ENCODE data around the gene GH2. TPM values are rescaled to one million over a fixed set of nuclear protein-coding genes. Genes with fewer than 3 reads are reported as not detected.
"Not testable (repeated sequence)": the region's sequence is repeated elsewhere in the genome, so short reads cannot be mapped to it uniquely, and the experiment has no call there.

Gene GH2
- polyA plus RNA-seq, 1 donor from 2014 or later: not detected

DNA sequence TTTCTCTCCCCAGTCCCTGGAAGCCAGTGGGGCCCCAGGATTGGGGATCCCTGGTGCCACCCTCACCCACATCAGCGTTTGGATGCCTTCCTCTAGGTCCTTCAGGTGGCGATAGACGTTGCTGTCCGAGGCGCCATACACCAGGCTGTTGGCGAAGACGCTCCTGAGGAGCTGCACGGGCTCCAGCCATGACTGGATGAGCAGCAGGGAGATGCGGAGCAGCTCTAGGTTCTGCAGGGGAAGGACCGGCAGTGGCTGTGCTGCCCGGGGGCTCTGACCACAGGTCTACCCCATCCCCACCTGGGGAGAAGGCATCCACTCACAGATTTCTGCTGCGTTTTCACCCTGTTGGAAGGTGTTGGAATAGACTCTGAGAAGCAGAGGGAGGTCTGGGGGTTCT lies 1.0 kb downstream of the GH2 start:
- Histone ChIP-seq H3F3A (ENCODE audit: insufficient read depth, low read length, poor library complexity, severe bottlenecking) (no peaks in the 10 kb centered on the region), H3K4me3 (ENCODE audit: low read length) (no peak overlapping the region), H3K4me2 (ENCODE audit: low read length) (no peak overlapping the region), H3K36me3 (ENCODE audit: insufficient read depth, low read length) (no peaks in the 10 kb centered on the region), H3K27me3 (ENCODE audit: insufficient read depth, low read depth, low read length) (no peaks in the 10 kb centered on the region), H3K9me2 (ENCODE audit: insufficient read depth, low read length) (no peaks in the 10 kb centered on the region), H3K27ac (ENCODE audit: low read length) (no peak overlapping the region), H3K9me3 (ENCODE audit: low read length) (no peaks in the 10 kb centered on the region), H2AFZ (ENCODE audit: low read depth, low read length) (no peak overlapping the region), H3K79me2 (replicated peaks; ENCODE audit: insufficient read depth, low read length) (no peaks in the 10 kb centered on the region), H3K9ac (ENCODE audit: low read length) (no peak overlapping the region), H4K20me1 (ENCODE audit: insufficient read depth) (no peaks in the 10 kb centered on the region)
- TF ChIP-seq, protein P1, sequence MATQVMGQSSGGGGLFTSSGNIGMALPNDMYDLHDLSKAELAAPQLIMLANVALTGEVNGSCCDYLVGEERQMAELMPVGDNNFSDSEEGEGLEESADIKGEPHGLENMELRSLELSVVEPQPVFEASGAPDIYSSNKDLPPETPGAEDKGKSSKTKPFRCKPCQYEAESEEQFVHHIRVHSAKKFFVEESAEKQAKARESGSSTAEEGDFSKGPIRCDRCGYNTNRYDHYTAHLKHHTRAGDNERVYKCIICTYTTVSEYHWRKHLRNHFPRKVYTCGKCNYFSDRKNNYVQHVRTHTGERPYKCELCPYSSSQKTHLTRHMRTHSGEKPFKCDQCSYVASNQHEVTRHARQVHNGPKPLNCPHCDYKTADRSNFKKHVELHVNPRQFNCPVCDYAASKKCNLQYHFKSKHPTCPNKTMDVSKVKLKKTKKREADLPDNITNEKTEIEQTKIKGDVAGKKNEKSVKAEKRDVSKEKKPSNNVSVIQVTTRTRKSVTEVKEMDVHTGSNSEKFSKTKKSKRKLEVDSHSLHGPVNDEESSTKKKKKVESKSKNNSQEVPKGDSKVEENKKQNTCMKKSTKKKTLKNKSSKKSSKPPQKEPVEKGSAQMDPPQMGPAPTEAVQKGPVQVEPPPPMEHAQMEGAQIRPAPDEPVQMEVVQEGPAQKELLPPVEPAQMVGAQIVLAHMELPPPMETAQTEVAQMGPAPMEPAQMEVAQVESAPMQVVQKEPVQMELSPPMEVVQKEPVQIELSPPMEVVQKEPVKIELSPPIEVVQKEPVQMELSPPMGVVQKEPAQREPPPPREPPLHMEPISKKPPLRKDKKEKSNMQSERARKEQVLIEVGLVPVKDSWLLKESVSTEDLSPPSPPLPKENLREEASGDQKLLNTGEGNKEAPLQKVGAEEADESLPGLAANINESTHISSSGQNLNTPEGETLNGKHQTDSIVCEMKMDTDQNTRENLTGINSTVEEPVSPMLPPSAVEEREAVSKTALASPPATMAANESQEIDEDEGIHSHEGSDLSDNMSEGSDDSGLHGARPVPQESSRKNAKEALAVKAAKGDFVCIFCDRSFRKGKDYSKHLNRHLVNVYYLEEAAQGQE (IDR thresholded peaks at IDR 0.05; ENCODE audit: borderline replicate concordance): no peak
- TF ChIP-seq POLR2AphosphoS5 (IDR thresholded peaks at IDR 0.05) (no peak), SMC3 (conservative IDR thresholded peaks at IDR 0.05; ENCODE audit: poor library complexity) (no peak)
- TF ChIP-seq, protein P2, sequence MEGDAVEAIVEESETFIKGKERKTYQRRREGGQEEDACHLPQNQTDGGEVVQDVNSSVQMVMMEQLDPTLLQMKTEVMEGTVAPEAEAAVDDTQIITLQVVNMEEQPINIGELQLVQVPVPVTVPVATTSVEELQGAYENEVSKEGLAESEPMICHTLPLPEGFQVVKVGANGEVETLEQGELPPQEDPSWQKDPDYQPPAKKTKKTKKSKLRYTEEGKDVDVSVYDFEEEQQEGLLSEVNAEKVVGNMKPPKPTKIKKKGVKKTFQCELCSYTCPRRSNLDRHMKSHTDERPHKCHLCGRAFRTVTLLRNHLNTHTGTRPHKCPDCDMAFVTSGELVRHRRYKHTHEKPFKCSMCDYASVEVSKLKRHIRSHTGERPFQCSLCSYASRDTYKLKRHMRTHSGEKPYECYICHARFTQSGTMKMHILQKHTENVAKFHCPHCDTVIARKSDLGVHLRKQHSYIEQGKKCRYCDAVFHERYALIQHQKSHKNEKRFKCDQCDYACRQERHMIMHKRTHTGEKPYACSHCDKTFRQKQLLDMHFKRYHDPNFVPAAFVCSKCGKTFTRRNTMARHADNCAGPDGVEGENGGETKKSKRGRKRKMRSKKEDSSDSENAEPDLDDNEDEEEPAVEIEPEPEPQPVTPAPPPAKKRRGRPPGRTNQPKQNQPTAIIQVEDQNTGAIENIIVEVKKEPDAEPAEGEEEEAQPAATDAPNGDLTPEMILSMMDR (IDR thresholded peaks at IDR 0.05; ENCODE audit: poor library complexity, severe bottlenecking): no peak

DNA sequence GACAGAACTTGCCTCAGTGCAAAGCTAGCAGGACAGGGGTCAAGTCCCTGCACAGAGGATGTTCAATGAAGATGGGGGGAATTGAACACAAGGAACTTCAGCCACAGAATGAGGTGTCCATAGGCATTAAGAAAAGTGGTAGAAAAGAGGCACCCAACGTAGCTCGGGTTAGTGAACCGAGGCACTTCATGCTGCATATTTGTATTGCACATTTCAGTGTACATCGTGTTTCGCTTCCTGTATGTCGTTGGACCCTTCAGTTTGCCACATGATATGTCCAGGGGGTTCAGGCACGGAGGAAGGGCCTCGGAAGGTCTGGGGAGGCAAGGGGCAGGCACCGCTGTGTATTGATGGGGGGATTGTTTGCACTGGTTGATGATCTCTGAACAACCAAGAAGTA lies 3.3 kb downstream of the GH2 start:
- H3K9me2 ChIP-seq (ENCODE audit: insufficient read depth, low read length); H3K4me3 ChIP-seq (ENCODE audit: low read length); H4K20me1 ChIP-seq (ENCODE audit: insufficient read depth); H3K27ac ChIP-seq (ENCODE audit: low read length); H3K36me3 ChIP-seq (ENCODE audit: insufficient read depth, low read length); H3K27me3 ChIP-seq (ENCODE audit: insufficient read depth, low read depth, low read length); H3K9me3 ChIP-seq (ENCODE audit: low read length); H3K9ac ChIP-seq (ENCODE audit: low read length); H2AFZ ChIP-seq (ENCODE audit: low read depth, low read length); H3K79me2 ChIP-seq (replicated peaks; ENCODE audit: insufficient read depth, low read length); H3F3A ChIP-seq (ENCODE audit: insufficient read depth, low read length, poor library complexity, severe bottlenecking); H3K4me2 ChIP-seq (ENCODE audit: low read length): not testable (repeated sequence)

DNA sequence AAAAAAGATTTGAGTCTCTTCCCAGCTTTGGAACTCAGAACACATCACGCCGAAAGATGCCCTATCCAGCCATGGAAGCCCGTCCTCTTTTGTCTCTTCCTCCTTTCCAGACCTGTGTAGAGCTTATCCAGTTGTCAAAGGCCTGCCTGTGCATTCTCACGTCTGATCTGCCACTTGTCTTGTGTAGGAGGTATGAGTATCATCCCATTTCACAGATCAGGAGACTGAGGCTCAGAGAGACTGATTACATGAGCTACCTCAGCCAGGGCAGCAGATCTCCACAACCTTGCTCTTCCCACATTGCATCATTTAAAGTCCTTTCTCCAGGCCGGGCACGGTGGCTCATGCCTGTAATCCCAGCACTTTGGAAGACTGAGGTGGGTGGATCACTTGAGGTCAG lies 7.1 kb downstream of the GH2 start:
- not testable (repeated sequence) for H3K9ac ChIP-seq (ENCODE audit: low read length); H3K9me2 ChIP-seq (ENCODE audit: insufficient read depth, low read length); H3K79me2 ChIP-seq (replicated peaks; ENCODE audit: insufficient read depth, low read length); H3K36me3 ChIP-seq (ENCODE audit: insufficient read depth, low read length); H3K27me3 ChIP-seq (ENCODE audit: insufficient read depth, low read depth, low read length); H3K27ac ChIP-seq (ENCODE audit: low read length); H4K20me1 ChIP-seq (ENCODE audit: insufficient read depth); H3F3A ChIP-seq (ENCODE audit: insufficient read depth, low read length, poor library complexity, severe bottlenecking); H3K4me2 ChIP-seq (ENCODE audit: low read length); H3K4me3 ChIP-seq (ENCODE audit: low read length); H2AFZ ChIP-seq (ENCODE audit: low read depth, low read length); H3K9me3 ChIP-seq (ENCODE audit: low read length)

DNA sequence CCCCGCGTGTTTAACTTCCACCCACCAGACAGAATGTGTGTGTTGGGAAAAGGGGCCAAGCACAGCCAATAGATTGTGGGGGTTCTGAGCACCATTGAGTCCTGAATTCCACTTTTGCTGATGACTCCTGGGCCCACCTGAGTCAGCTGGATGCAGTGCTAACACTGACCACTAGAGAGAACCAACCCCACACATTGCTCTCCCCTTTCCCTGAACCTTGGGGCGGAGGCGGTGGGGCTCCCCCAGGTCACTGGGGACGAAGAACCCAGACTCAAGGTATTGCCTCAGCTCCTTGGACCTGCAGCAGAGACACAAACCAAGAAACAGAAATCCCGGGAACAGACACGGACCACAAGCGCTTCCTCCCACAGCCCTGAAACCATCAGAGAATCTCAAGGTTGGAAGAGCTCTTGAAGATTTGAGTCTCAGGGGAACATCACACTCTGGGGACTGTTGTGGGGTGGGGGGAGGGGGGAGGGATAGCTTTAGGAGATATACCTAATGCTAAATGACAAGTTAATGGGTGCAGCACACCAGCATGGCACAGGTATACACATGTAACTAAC lies 7.6 kb downstream of the GH2 start:
- H3F3A ChIP-seq (ENCODE audit: insufficient read depth, low read length, poor library complexity, severe bottlenecking); H3K4me2 ChIP-seq (ENCODE audit: low read length): not testable (repeated sequence)

DNA sequence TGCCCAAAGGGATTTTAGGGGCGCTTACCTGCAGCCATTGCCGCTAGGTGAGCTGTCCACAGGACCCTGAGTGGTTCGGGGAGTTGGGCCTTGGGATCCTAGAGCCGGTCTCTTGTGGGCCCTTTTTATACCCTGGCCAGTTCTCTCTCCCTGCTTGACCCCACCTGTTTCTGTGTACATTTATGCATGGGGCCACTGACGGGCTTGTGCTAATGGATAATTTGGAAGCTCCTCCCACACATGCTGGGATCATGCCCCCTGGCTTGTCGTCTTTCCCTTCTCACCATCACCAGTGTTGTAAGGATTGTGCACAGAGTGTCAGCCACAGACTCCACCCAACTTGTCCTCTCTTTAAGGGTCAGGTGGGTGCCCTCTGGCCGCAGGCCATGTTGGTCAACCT lies 8.2 kb downstream of the GH2 start, which contains the start of gene CSH2:
Gene CSH2 (minus strand): TSS at position 101 of the 400 bp plus-strand sequence. CDS start 63 bp downstream, at position 38.
- H3F3A ChIP-seq (ENCODE audit: insufficient read depth, low read length, poor library complexity, severe bottlenecking); H3K4me3 ChIP-seq (ENCODE audit: low read length); H3K36me3 ChIP-seq (ENCODE audit: insufficient read depth, low read length); H3K4me2 ChIP-seq (ENCODE audit: low read length); H2AFZ ChIP-seq (ENCODE audit: low read depth, low read length); H3K79me2 ChIP-seq (replicated peaks; ENCODE audit: insufficient read depth, low read length); H3K27me3 ChIP-seq (ENCODE audit: insufficient read depth, low read depth, low read length); H3K9me2 ChIP-seq (ENCODE audit: insufficient read depth, low read length); H3K27ac ChIP-seq (ENCODE audit: low read length); H3K9ac ChIP-seq (ENCODE audit: low read length); H4K20me1 ChIP-seq (ENCODE audit: insufficient read depth); H3K9me3 ChIP-seq (ENCODE audit: low read length): not testable (repeated sequence)

More for the DNA sequence above, 7.6 kb downstream of the GH2 start:
- not testable (repeated sequence) for H3K9ac ChIP-seq (ENCODE audit: low read length); H2AFZ ChIP-seq (ENCODE audit: low read depth, low read length); H3K79me2 ChIP-seq (replicated peaks; ENCODE audit: insufficient read depth, low read length); H3K27me3 ChIP-seq (ENCODE audit: insufficient read depth, low read depth, low read length); H3K4me3 ChIP-seq (ENCODE audit: low read length); H3K9me3 ChIP-seq (ENCODE audit: low read length); H4K20me1 ChIP-seq (ENCODE audit: insufficient read depth); H3K9me2 ChIP-seq (ENCODE audit: insufficient read depth, low read length); H3K27ac ChIP-seq (ENCODE audit: low read length); H3K36me3 ChIP-seq (ENCODE audit: insufficient read depth, low read length)

DNA sequence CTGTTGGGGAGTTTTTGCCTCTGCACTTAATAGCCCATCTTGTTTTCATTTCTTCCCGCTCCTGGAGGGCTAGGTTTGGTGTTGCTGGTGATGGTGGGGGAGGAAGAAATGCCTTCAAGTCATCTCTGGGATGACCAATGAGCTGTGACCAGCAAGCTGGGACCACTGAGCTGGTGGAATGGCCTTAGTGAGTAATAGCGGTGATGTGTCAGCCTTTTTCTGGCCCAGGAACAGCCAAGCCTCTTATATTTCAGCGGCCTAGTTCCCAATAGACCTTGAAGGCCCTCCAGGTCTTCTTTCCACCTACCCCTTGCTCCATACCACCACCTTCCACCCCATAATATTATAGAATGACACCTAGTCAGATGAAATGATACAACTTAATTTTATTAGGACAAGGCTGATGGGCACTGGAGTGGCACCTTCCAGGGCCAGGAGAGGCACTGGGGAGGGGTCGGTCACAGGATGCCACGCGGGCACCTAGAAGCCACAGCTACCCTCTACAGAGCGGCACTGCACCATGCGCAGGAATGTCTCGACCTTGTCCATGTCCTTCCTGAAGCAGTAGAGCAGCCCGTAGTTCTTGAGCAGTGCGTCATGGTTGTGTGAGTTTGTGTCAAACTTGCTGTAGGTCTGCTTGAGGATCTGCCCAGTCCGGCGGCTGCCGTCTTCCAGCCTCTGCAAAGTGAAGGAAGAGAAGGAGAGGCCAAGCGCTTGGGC lies 9.9 kb downstream of the GH2 start:
- H2AFZ ChIP-seq (ENCODE audit: low read depth, low read length); H3K4me3 ChIP-seq (ENCODE audit: low read length); H3K79me2 ChIP-seq (replicated peaks; ENCODE audit: insufficient read depth, low read length); H3K9me2 ChIP-seq (ENCODE audit: insufficient read depth, low read length); H3K4me2 ChIP-seq (ENCODE audit: low read length); H3K27ac ChIP-seq (ENCODE audit: low read length); H4K20me1 ChIP-seq (ENCODE audit: insufficient read depth); H3K9me3 ChIP-seq (ENCODE audit: low read length); H3K36me3 ChIP-seq (ENCODE audit: insufficient read depth, low read length); H3K9ac ChIP-seq (ENCODE audit: low read length); H3F3A ChIP-seq (ENCODE audit: insufficient read depth, low read length, poor library complexity, severe bottlenecking); H3K27me3 ChIP-seq (ENCODE audit: insufficient read depth, low read depth, low read length): not testable (repeated sequence)

Measured in neural cell (in vitro differentiated cells).